Osteoblast (primary cell): ENCODE results near the gene KRT78. TPM values are rescaled to one million over a fixed set of nuclear protein-coding genes. Genes with fewer than 3 reads are reported as not detected.

Experiments used
- DNase-seq: peaks from one replicate; pipeline ENCODE4 v3.0.0; 2011; ENCODE audit warnings: low spot score, mixed read lengths; ENCODE audit not compliant: insufficient read length; ENCODE audit errors: missing footprints
- H2AFZ ChIP-seq: 2 replicates; pipeline ENCODE4 v1.6.0; 2011; ENCODE audit warnings: mild to moderate bottlenecking, low read length
- H3K27ac ChIP-seq: 2 replicates; pipeline ENCODE4 v1.5.1; 2011; ENCODE audit warnings: mild to moderate bottlenecking, low read depth, low read length, moderate library complexity
- H3K27me3 ChIP-seq: 2 replicates; pipeline ENCODE4 v1.6.0; 2012; ENCODE audit warnings: mild to moderate bottlenecking, control low read depth, inconsistent platforms, low read length, moderate library complexity; ENCODE audit not compliant: insufficient read depth
- H3K36me3 ChIP-seq: 2 replicates; pipeline ENCODE4 v1.5.1; 2011; ENCODE audit warnings: mild to moderate bottlenecking, low read length, control low read depth, moderate library complexity; ENCODE audit not compliant: insufficient read depth
- H3K4me1 ChIP-seq: 2 replicates; pipeline ENCODE4 v1.5.1; 2011; ENCODE audit warnings: mild to moderate bottlenecking, low read length, control low read depth, moderate library complexity; ENCODE audit not compliant: insufficient read depth
- H3K4me2 ChIP-seq: 2 replicates; pipeline ENCODE4 v1.6.0; 2011; ENCODE audit warnings: mild to moderate bottlenecking, low read length; ENCODE audit not compliant: insufficient read depth
- H3K4me3 ChIP-seq: fragments of 200-600 bp; sonication (generic); 3 replicates; pipeline ENCODE4 v1.5.1; 2012; ENCODE audit warnings: mild to moderate bottlenecking, low read length, inconsistent platforms; ENCODE audit not compliant: insufficient read depth
- H3K79me2 ChIP-seq: 2 replicates; pipeline ENCODE4 v1.6.0; 2012; ENCODE audit warnings: mild to moderate bottlenecking, low read length, control low read depth, inconsistent platforms; ENCODE audit not compliant: insufficient read depth
- H3K9me3 ChIP-seq: 2 replicates; pipeline ENCODE4 v1.5.1; 2011; ENCODE audit warnings: low read depth, low read length, control low read depth
- H4K20me1 ChIP-seq: 2 replicates; pipeline ENCODE4 v1.6.0; 2012; ENCODE audit warnings: mild to moderate bottlenecking, low read length, control low read depth; ENCODE audit not compliant: insufficient read depth
- CTCF ChIP-seq: IDR thresholded peaks from 2 replicates; pipeline ENCODE4 v1.5.1; 2011; ENCODE audit warnings: mild to moderate bottlenecking, low read depth, low read length, moderate library complexity; ENCODE audit errors: extremely low read depth
- total RNA-seq: library from RNA; depleted of rRNA; stranded (reverse); fragments of >200 nt; gene quantifications from 2 replicates; pipeline ENCODE4 v1.2.3, GENCODE V29; 2012

Gene KRT78
- total RNA-seq, 1 donor, result not detected

GRCh38 chr12:52802442-52802841 lies 46.4 kb downstream of the KRT78 start:
- Histone ChIP-seq H3K27me3 (peaks cover under 1% of the 10 kb centered on the region), H4K20me1 (no peaks in the 10 kb centered on the region), H2AFZ (no peak overlapping the region), H3K4me3 (no peak overlapping the region), H3K79me2 (no peaks in the 10 kb centered on the region), H3K9me3 (no peaks in the 10 kb centered on the region), H3K36me3 (no peaks in the 10 kb centered on the region), H3K4me1 (peaks cover 11% of the 10 kb centered on the region), H3K27ac (no peak overlapping the region), H3K4me2 (no peak overlapping the region)
- DNase-seq, result peak; percentile 50
- TF ChIP-seq CTCF, result no peak

GRCh38 chr12:52801773-52802172 lies 47.0 kb downstream of the KRT78 start:
- Histone ChIP-seq H2AFZ (no peak overlapping the region), H3K36me3 (no peaks in the 10 kb centered on the region), H3K4me3 (no peak overlapping the region), H3K27me3 (no peaks in the 10 kb centered on the region), H3K4me1 (peaks cover 11% of the 10 kb centered on the region), H3K27ac (no peak overlapping the region), H3K4me2 (no peak overlapping the region), H4K20me1 (no peaks in the 10 kb centered on the region), H3K79me2 (no peaks in the 10 kb centered on the region), H3K9me3 (no peaks in the 10 kb centered on the region)
- no peak for TF ChIP-seq CTCF
- no peak for DNase-seq

- Histone ChIP-seq H3K9me3 (no peaks in the 10 kb centered on the region), H2AFZ (no peak overlapping the region), H3K4me3 (no peak overlapping the region), H4K20me1 (no peaks in the 10 kb centered on the region), H3K27me3 (no peaks in the 10 kb centered on the region), H3K27ac (no peak overlapping the region), H3K4me2 (no peak overlapping the region), H3K36me3 (no peaks in the 10 kb centered on the region), H3K79me2 (no peaks in the 10 kb centered on the region), H3K4me1 (peaks cover 11% of the 10 kb centered on the region)
- DNase-seq, result no peak
- TF ChIP-seq CTCF, result no peak
Observed at GRCh38 chr12:52800259-52800917, 48.4 kb downstream of the KRT78 start.

- Histone ChIP-seq H3K9me3 (no peaks in the 10 kb centered on the region), H2AFZ (no peak overlapping the region), H3K27ac (no peak overlapping the region), H3K4me2 (no peak overlapping the region), H3K79me2 (no peaks in the 10 kb centered on the region), H3K27me3 (no peaks in the 10 kb centered on the region), H3K36me3 (no peaks in the 10 kb centered on the region), H4K20me1 (no peaks in the 10 kb centered on the region), H3K4me1 (peaks cover 11% of the 10 kb centered on the region), H3K4me3 (no peak overlapping the region)
- DNase-seq, result no peak
- TF ChIP-seq CTCF, result no peak
Observed at GRCh38 chr12:52799505-52800211, 49.1 kb downstream of the KRT78 start.
